ENCODE results near the gene RER1. TPM values are rescaled to one million over a fixed set of nuclear protein-coding genes. Genes with fewer than 3 reads are reported as not detected.
A peak's percentile ranks its signal among the peaks of the same experiment; 100 is the strongest.

Gene RER1
- total RNA-seq, 1 donor from 2014 or later = 61.3 TPM

GRCh38 chr1:2344744-2345296 lies 46.8 kb upstream of the RER1 start:
- no peak overlapping the region for H3K4me3 ChIP-seq
- no peak for TF ChIP-seq CTCF (IDR thresholded peaks at IDR 0.05)
- DNase-seq (ENCODE audit: low spot score in 2 of 2) = peak in 1 of 2 donors; percentile 59
- intact Hi-C loops (cut with DNase I) = no loop called here
- no peaks in the 10 kb centered on the region for H3K4me1 ChIP-seq
- no peak overlapping the region for H3K27ac ChIP-seq
- no peaks in the 10 kb centered on the region for H3K9me3 ChIP-seq
- H3K36me3 ChIP-seq = no peaks in the 10 kb centered on the region
- H3K27me3 ChIP-seq = no peaks in the 10 kb centered on the region

GRCh38 chr1:2345297-2346075 lies 46.2 kb upstream of the RER1 start:
- H3K36me3 ChIP-seq = no peaks in the 10 kb centered on the region
- peak in 1 of 2 donors; percentile 51 for DNase-seq (ENCODE audit: low spot score in 2 of 2)
- H3K4me1 ChIP-seq = no peaks in the 10 kb centered on the region
- no peak overlapping the region for H3K27ac ChIP-seq
- intact Hi-C loops (cut with DNase I) = no loop called here
- H3K9me3 ChIP-seq = no peaks in the 10 kb centered on the region
- TF ChIP-seq CTCF (IDR thresholded peaks at IDR 0.05) = no peak
- H3K27me3 ChIP-seq = no peaks in the 10 kb centered on the region
- no peak overlapping the region for H3K4me3 ChIP-seq

- Histone ChIP-seq H3K9me3 (no peaks in the 10 kb centered on the region), H3K27ac (no peak overlapping the region), H3K4me1 (no peaks in the 10 kb centered on the region), H3K27me3 (no peaks in the 10 kb centered on the region), H3K36me3 (no peaks in the 10 kb centered on the region), H3K4me3 (no peak overlapping the region)
- no peak for TF ChIP-seq CTCF (IDR thresholded peaks at IDR 0.05)
- intact Hi-C loops (cut with DNase I) = no loop called here
- peak in 1 of 2 donors; percentile 54 for DNase-seq (ENCODE audit: low spot score in 2 of 2)
Observed at GRCh38 chr1:2346691-2347408, 44.8 kb upstream of the RER1 start.

- Histone ChIP-seq H3K4me3 (no peak overlapping the region), H3K4me1 (no peaks in the 10 kb centered on the region), H3K36me3 (no peaks in the 10 kb centered on the region), H3K9me3 (no peaks in the 10 kb centered on the region), H3K27ac (no peak overlapping the region), H3K27me3 (no peaks in the 10 kb centered on the region)
- no peak for TF ChIP-seq CTCF (IDR thresholded peaks at IDR 0.05)
- intact Hi-C loops (cut with DNase I) = no loop called here
- DNase-seq (ENCODE audit: low spot score in 2 of 2) = peak in 1 of 2 donors; percentile 53
Observed at GRCh38 chr1:2347409-2347785, 44.2 kb upstream of the RER1 start.

GRCh38 chr1:2347896-2348295 lies 43.7 kb upstream of the RER1 start:
- H3K4me1 ChIP-seq = peaks cover 2 to 3% of the 10 kb centered on the region in 2 donors
- TF ChIP-seq CTCF (IDR thresholded peaks at IDR 0.05) = no peak
- no peaks in the 10 kb centered on the region for H3K36me3 ChIP-seq
- H3K27me3 ChIP-seq = no peaks in the 10 kb centered on the region
- no peak overlapping the region for H3K4me3 ChIP-seq
- intact Hi-C loops (cut with DNase I) = no loop called here
- H3K27ac ChIP-seq = no peak overlapping the region
- peak in 1 of 2 donors; percentile 33 for DNase-seq (ENCODE audit: low spot score in 2 of 2)
- H3K9me3 ChIP-seq = no peaks in the 10 kb centered on the region
